ENCODE measurements around the gene PAF1.

Gene PAF1

GRCh38 chr19:39372047-39372802 is 18.7 kb downstream of the PAF1 start:
- no peak for TF ChIP-seq CEBPB (IDR thresholded peaks at IDR 0.05)
- no peak for TF ChIP-seq ZBTB7A (IDR thresholded peaks at IDR 0.05; ENCODE audit: low read depth)
- TF ChIP-seq EP300 (IDR thresholded peaks at IDR 0.05; ENCODE audit: borderline replicate concordance) = no peak
- TF ChIP-seq TEAD4 (IDR thresholded peaks at IDR 0.05) = no peak
- TF ChIP-seq NFIC (IDR thresholded peaks at IDR 0.05) = no peak
- no peak for TF ChIP-seq YY1 (IDR thresholded peaks at IDR 0.05; ENCODE audit: low read depth)
- TF ChIP-seq MAX (IDR thresholded peaks at IDR 0.05) = no peak
- TF ChIP-seq TAF1 (IDR thresholded peaks at IDR 0.05; ENCODE audit: low read depth) = no peak
- TF ChIP-seq TCF12 (IDR thresholded peaks at IDR 0.05; ENCODE audit: low read depth) = no peak
- no peak for TF ChIP-seq REST (IDR thresholded peaks at IDR 0.05; ENCODE audit: low read depth)
- TF ChIP-seq CREB1 (IDR thresholded peaks at IDR 0.05; ENCODE audit: low read depth) = no peak

GRCh38 chr19:39370735-39371134 is 20.2 kb downstream of the PAF1 start:
- TF ChIP-seq FOXM1 (IDR thresholded peaks at IDR 0.05; ENCODE audit: borderline replicate concordance, low read depth) (no peak), TAF1 (IDR thresholded peaks at IDR 0.05; ENCODE audit: low read depth) (no peak)

GRCh38 chr19:39369200-39369599 is 21.7 kb downstream of the PAF1 start:
- TF ChIP-seq TAF1 (IDR thresholded peaks at IDR 0.05; ENCODE audit: low read depth) = no peak
- no peak for TF ChIP-seq EGR1 (IDR thresholded peaks at IDR 0.05)
- no peak for TF ChIP-seq CREB1 (IDR thresholded peaks at IDR 0.05; ENCODE audit: low read depth)
- no peak for TF ChIP-seq MAX (IDR thresholded peaks at IDR 0.05)
- no peak for TF ChIP-seq YY1 (IDR thresholded peaks at IDR 0.05; ENCODE audit: low read depth)

- no peak for TF ChIP-seq TAF1 (IDR thresholded peaks at IDR 0.05; ENCODE audit: low read depth)
- TF ChIP-seq NFIC (IDR thresholded peaks at IDR 0.05) = no peak
- TF ChIP-seq EGR1 (IDR thresholded peaks at IDR 0.05) = no peak
- TF ChIP-seq EP300 (IDR thresholded peaks at IDR 0.05; ENCODE audit: borderline replicate concordance) = no peak
- TF ChIP-seq TCF12 (IDR thresholded peaks at IDR 0.05; ENCODE audit: low read depth) = no peak
- no peak for TF ChIP-seq USF1 (IDR thresholded peaks at IDR 0.05)
- TF ChIP-seq YY1 (IDR thresholded peaks at IDR 0.05; ENCODE audit: low read depth) = no peak
- TF ChIP-seq TEAD4 (IDR thresholded peaks at IDR 0.05) = no peak
These were observed 25.4 kb downstream of the PAF1 start for GRCh38 chr19:39365531-39365930.

- TF ChIP-seq TAF1 (IDR thresholded peaks at IDR 0.05; ENCODE audit: low read depth) (no peak), NFIC (IDR thresholded peaks at IDR 0.05) (peak; percentile 52), YY1 (IDR thresholded peaks at IDR 0.05; ENCODE audit: low read depth) (no peak)
These were observed 26.9 kb downstream of the PAF1 start for GRCh38 chr19:39363901-39364457.

GRCh38 chr19:39362682-39363657 is 27.9 kb downstream of the PAF1 start:
- TF ChIP-seq TEAD4 (IDR thresholded peaks at IDR 0.05) = no peak
- TF ChIP-seq REST (IDR thresholded peaks at IDR 0.05; ENCODE audit: low read depth) = no peak
- TF ChIP-seq CEBPB (IDR thresholded peaks at IDR 0.05) = no peak
- TF ChIP-seq NFIC (IDR thresholded peaks at IDR 0.05) = no peak
- TF ChIP-seq CREB1 (IDR thresholded peaks at IDR 0.05; ENCODE audit: low read depth) = no peak
- TF ChIP-seq ZBTB7A (IDR thresholded peaks at IDR 0.05; ENCODE audit: low read depth) = no peak

All from Ishikawa (cell line).